K562 (cell line): ENCODE measurements around the gene ELP5. TPM values are rescaled to one million over a fixed set of nuclear protein-coding genes. Genes with fewer than 3 reads are reported as not detected.
A peak's percentile ranks its signal among the peaks of the same experiment; 100 is the strongest.

ENCODE experiments used
- E2F8 ChIP-seq: fragments of 450-650 bp; IDR thresholded peaks from 2 replicates; pipeline ENCODE4 v1.7.1; 2018; ENCODE audit warnings: mild to moderate bottlenecking, low read depth; ENCODE audit not compliant: partially characterized antibody
- MAZ ChIP-seq, 2 experiments: fragments of 450-650 bp in 1 of 2; sonication (generic) in 1 of 2; formaldehyde crosslinking; IDR thresholded peaks in 1 of 2; conservative IDR thresholded peaks in 1 of 2; 2 replicates each; pipeline versions ENCODE4 v1.4.0 to v1.5.0; 2020; ENCODE audit warnings: mild to moderate bottlenecking in 1 of 2, missing genetic modification reagents in 1 of 2
- REST ChIP-seq, 2 experiments: fragments of 450-650 bp; formaldehyde crosslinking in 1 of 2; IDR thresholded peaks; 2 replicates each; pipeline versions ENCODE4 v1.4.0 to v1.6.1; 2014 to 2020; ENCODE audit warnings: mild to moderate bottlenecking in 2 of 2, borderline replicate concordance in 1 of 2, low read depth in 1 of 2
- ZBTB11 ChIP-seq, 3 experiments: fragments of 200-800 bp in 1 of 3; fragments of 250-450 bp in 1 of 3; fragments of 450-650 bp in 1 of 3; sonication (Bioruptor Pico) in 1 of 3; sonication (Bioruptor generic) in 1 of 3; formaldehyde crosslinking in 1 of 3; IDR thresholded peaks; 2 replicates each; pipeline versions ENCODE4 v1.6.1 to v1.8.0; 2016 to 2022; ENCODE audit warnings: mild to moderate bottlenecking in 2 of 3, missing genetic modification characterization in 2 of 3, missing compliant biosample characterization in 1 of 3, moderate library complexity in 1 of 3
- polyA plus RNA-seq, 8 experiments: library from polyadenylated mRNA; depleted of rRNA in 4 of 8; stranded (reverse) in 5 of 8; unstranded in 3 of 8; fragments of >200 nt; fragmentation: Nextera tagmentation in 2 of 8; fragmentation: Illumina TruSeq in 1 of 8; extraction: Ambion mirVana in 2 of 8; extraction: Trizol in 1 of 8; gene quantifications; 2 replicates each; pipeline versions ENCODE4 v1.2.1 to v1.2.3, GENCODE V29; 2011 to 2014; ENCODE audit warnings: inconsistent platforms in 1 of 8, missing spikeins in 1 of 8
- total RNA-seq, 7 experiments: library from RNA; depleted of rRNA in 6 of 7; stranded (reverse); fragments of >200 nt in 6 of 7; fragmentation: Illumina TruSeq in 2 of 7; extraction: Trizol in 2 of 7; gene quantifications; 2 replicates each; pipeline versions ENCODE4 v1.2.1 to v1.2.3, GENCODE V29; 2011 to 2021; ENCODE audit warnings: low replicate concordance in 1 of 7

The ELP5 gene
- total and polyA plus RNA-seq, 9 of the 15 experiments (the other 6 are each of a cell fraction or from before 2014, with no cell fraction given): 25.7 to 77.9 (median 52.9) TPM

GRCh38 chr17:7242717-7243452, 9.1 kb upstream of the ELP5 start (continued):
- peak; percentile 72 for TF ChIP-seq REST (IDR thresholded peaks at IDR 0.05; ENCODE audit: borderline replicate concordance)
- TF ChIP-seq REST (CRISPR knock-in tag; IDR thresholded peaks at IDR 0.05; ENCODE audit: low read depth): no peak
- no peak for TF ChIP-seq ZBTB11 (CRISPR knock-in tag; IDR thresholded peaks at IDR 0.05)
- TF ChIP-seq E2F8: peak; percentile 88
- peak; percentile 76 to 88 for TF ChIP-seq MAZ (CRISPR knock-in tag; conservative IDR thresholded peaks at IDR 0.05 in 1 of 2, IDR thresholded peaks at IDR 0.05 in 1 of 2)
